ENCODE measurements around the gene FLNB. TPM values are rescaled to one million over a fixed set of nuclear protein-coding genes. Genes with fewer than 3 reads are reported as not detected.

Gene FLNB
- total RNA-seq, 1 donor from 2014 or later = 521 TPM

Other genes starting within 250 kb of the FLNB start
- not detected in 2 replicates for gene DNASE1L3, start 202.6 kb downstream of the FLNB start, total RNA-seq
- 3.8 and 3.9 TPM in 2 replicates for gene ABHD6, start 229.4 kb downstream of the FLNB start, total RNA-seq